GM21619 (cell line): ENCODE data around the gene WDR82.

Experiments used
- ATAC-seq: cut with Tn5 transposase; IDR thresholded peaks from one replicate; pipeline ENCODE4 v1.9.1; 2021; ENCODE audit not compliant: unreplicated experiment

WDR82 gene

GRCh38 chr3:52210550-52211046 lies 67.9 kb downstream of the WDR82 start:
- no peak for ATAC-seq

- no peak for ATAC-seq
Measured at GRCh38 chr3:52210037-52210436, 68.4 kb downstream of the WDR82 start.

- ATAC-seq: no peak
Measured at GRCh38 chr3:52208556-52208955, 69.9 kb downstream of the WDR82 start.

GRCh38 chr3:52205727-52206372 lies 72.6 kb downstream of the WDR82 start:
- no peak for ATAC-seq
